Panc1 (cell line): ENCODE results near the gene ZSCAN25. TPM values are rescaled to one million over a fixed set of nuclear protein-coding genes. Genes with fewer than 3 reads are reported as not detected.

ENCODE experiments used
- ATAC-seq: fragments of 200-7000 bp; cut with Tn5 transposase; 2 replicates; pipeline ENCODE4 v1.9.1; 2020; ENCODE audit warnings: mild to moderate bottlenecking, moderate library complexity
- BruUV-seq: library from RNA; stranded (reverse); fragments of 400-500 nt; replicated peaks from 2 replicates; lab custom pipeline; 2021; lab: Mats Ljungman, UMichigan
- CTCF ChIA-PET: fragments of 300-600 bp; sonication (Branson Sonifier 250); formaldehyde crosslinking; loops from one replicate; lab custom pipeline; 2022; ENCODE audit warnings: antibody characterized with exemption; lab: Charles Lee
- POLR2A ChIA-PET: fragments of 300-600 bp; sonication (Branson Sonifier 250); formaldehyde crosslinking; loops from one replicate; lab custom pipeline; 2022; ENCODE audit warnings: antibody characterized with exemption; lab: Charles Lee
- DNase-seq: peaks from one replicate; pipeline ENCODE4 v3.0.0-alpha.2; 2010; ENCODE audit warnings: low read depth, low spot score
- H3K27ac ChIP-seq: 2 replicates; pipeline ENCODE4 v1.5.1; 2011; ENCODE audit warnings: mild to moderate bottlenecking, low read length, inconsistent platforms
- H3K27me3 ChIP-seq: fragments of 200-500 bp; sonication (Bioruptor generic); 2 replicates; pipeline ENCODE4 v1.6.0; 2014; ENCODE audit warnings: low read length, inconsistent platforms; ENCODE audit not compliant: control insufficient read depth, insufficient read depth
- H3K36me3 ChIP-seq: fragments of 200-500 bp; sonication (Bioruptor generic); 2 replicates; pipeline ENCODE4 v1.5.1; 2014; ENCODE audit warnings: inconsistent platforms, mild to moderate bottlenecking, low read length, moderate library complexity; ENCODE audit not compliant: control insufficient read depth, insufficient read depth
- H3K4me1 ChIP-seq: 2 replicates; pipeline ENCODE4 v1.5.1; 2011; ENCODE audit warnings: inconsistent platforms, mild to moderate bottlenecking, low read length, moderate library complexity; ENCODE audit not compliant: control insufficient read depth, insufficient read depth
- H3K4me3 ChIP-seq, 2 experiments: 2 replicates each; pipeline ENCODE4 v1.5.1; 2011 to 2012; ENCODE audit warnings: low read depth in 2 of 2, low read length in 2 of 2, mild to moderate bottlenecking in 2 of 2, inconsistent platforms in 1 of 2, moderate library complexity in 1 of 2
- H3K9me3 ChIP-seq: fragments of 200-500 bp; sonication (Bioruptor generic); 2 replicates; pipeline ENCODE4 v1.5.1; 2014; ENCODE audit warnings: low read depth, mild to moderate bottlenecking, inconsistent platforms, low read length, moderate library complexity; ENCODE audit not compliant: control insufficient read depth, insufficient read depth
- CTCF ChIP-seq: fragments of 450-650 bp; IDR thresholded peaks from 2 replicates; pipeline ENCODE4 v1.5.1; 2017; ENCODE audit warnings: mild to moderate bottlenecking
- POLR2AphosphoS5 ChIP-seq: IDR thresholded peaks from 2 replicates; pipeline ENCODE4 v1.6.1; 2012; ENCODE audit warnings: mild to moderate bottlenecking, low read depth, low read length, moderate library complexity
- REST ChIP-seq, 2 experiments: IDR thresholded peaks; 2 replicates each; pipeline ENCODE4 v1.6.1; 2011 to 2012; ENCODE audit warnings: low read depth in 2 of 2, control low read depth in 1 of 2, low read length in 1 of 2, mild to moderate bottlenecking in 1 of 2, moderate library complexity in 1 of 2; ENCODE audit not compliant: insufficient read depth in 1 of 2
- SIN3A ChIP-seq: IDR thresholded peaks from 2 replicates; pipeline ENCODE4 v1.6.1; 2012; ENCODE audit warnings: low read depth, mild to moderate bottlenecking, low read length, moderate library complexity, borderline replicate concordance; ENCODE audit not compliant: insufficient read depth
- TCF7L2 ChIP-seq: IDR thresholded peaks from 2 replicates; pipeline ENCODE4 v1.6.1; 2011; ENCODE audit warnings: mild to moderate bottlenecking, low read depth, low read length, inconsistent platforms
- in situ Hi-C: cut with HindIII; loops from 2 replicates; pipeline ENCODE4 v1.10.0; 2016; ENCODE audit warnings: low sequenced_read_pairs, low pct_unique_long_range_greater_than_20kb
- intact Hi-C: fragments of 100-400 bp; cut with micrococcal nuclease; formaldehyde crosslinking; loops from one replicate; pipeline ENCODE4 v1.10.0; 2022; ENCODE audit not compliant: unreplicated experiment
- total RNA-seq: library from RNA; stranded (reverse); gene quantifications from one replicate; pipeline ENCODE4 v1.2.1, GENCODE V29; 2021; ENCODE audit not compliant: unreplicated experiment

Gene ZSCAN25
- total RNA-seq, 1 experiment from 2014 or later: 14.8 TPM

- Histone ChIP-seq H3K27me3 (no peaks in the 10 kb centered on the region), H3K27ac (no peak overlapping the region), H3K36me3 (peaks cover 17% of the 10 kb centered on the region), H3K9me3 (no peaks in the 10 kb centered on the region), H3K4me3 (no peak overlapping the region), H3K4me1 (peaks cover 10% of the 10 kb centered on the region)
- ATAC-seq: no peak
- no TSS peak for BruUV-seq
- in situ Hi-C loops (no loop called here), intact Hi-C loops (no loop called here)
- no peak for TF ChIP-seq TCF7L2
- no peak for TF ChIP-seq POLR2AphosphoS5
- TF ChIP-seq SIN3A: no peak
- TF ChIP-seq REST (IDR thresholded peaks at IDR 0.05; ENCODE audit: insufficient read depth in 1 of 2, low read depth in 2 of 2, low read length in 1 of 2): no peak
- no peak for TF ChIP-seq CTCF
- no peak for DNase-seq
- POLR2A ChIA-PET: no interaction called here
- CTCF ChIA-PET: no interaction called here
Measured at GRCh38 chr7:99622596-99622995, 5.8 kb downstream of the ZSCAN25 start.

- POLR2A ChIA-PET: no interaction called here
- in situ Hi-C loops: no loop called here
- CTCF ChIA-PET: no interaction called here
- Histone ChIP-seq H3K27ac (no peak overlapping the region), H3K9me3 (no peaks in the 10 kb centered on the region), H3K4me3 (no peak overlapping the region), H3K4me1 (peaks cover 4% of the 10 kb centered on the region), H3K36me3 (peaks cover 19% of the 10 kb centered on the region), H3K27me3 (no peaks in the 10 kb centered on the region)
- no peak for DNase-seq
- ATAC-seq: no peak
- intact Hi-C loops: no loop called here
- BruUV-seq: no TSS peak
- no peak for TF ChIP-seq TCF7L2
Measured at GRCh38 chr7:99623091-99623693, 6.4 kb downstream of the ZSCAN25 start.

GRCh38 chr7:99623702-99624447 lies 7.1 kb downstream of the ZSCAN25 start:
- Histone ChIP-seq H3K27ac (no peak overlapping the region), H3K4me1 (no peaks in the 10 kb centered on the region), H3K9me3 (no peaks in the 10 kb centered on the region), H3K4me3 (no peak overlapping the region), H3K27me3 (no peaks in the 10 kb centered on the region), H3K36me3 (peaks cover 21% of the 10 kb centered on the region)
- in situ Hi-C loops (no loop called here), intact Hi-C loops (no loop called here)
- POLR2A ChIA-PET: no interaction called here
- no peak for DNase-seq
- BruUV-seq: no TSS peak
- CTCF ChIA-PET: no interaction called here
- no peak for TF ChIP-seq TCF7L2
- TF ChIP-seq REST (IDR thresholded peaks at IDR 0.05; ENCODE audit: insufficient read depth in 1 of 2, low read depth in 2 of 2, low read length in 1 of 2): no peak
- no peak for TF ChIP-seq SIN3A
- TF ChIP-seq POLR2AphosphoS5: no peak
- no peak for TF ChIP-seq CTCF
- ATAC-seq: no peak
